Measurements from ENCODE around the gene TUBGCP2. TPM values are rescaled to one million over a fixed set of nuclear protein-coding genes. Genes with fewer than 3 reads are reported as not detected.

Gene TUBGCP2
- total and polyA plus RNA-seq, 2 of the 13 experiments (the other 11 are each of a cell fraction or from before 2014, with no cell fraction given), result 21.3 to 34.5 TPM

GRCh38 chr10:133357285-133358161, 48.9 kb upstream of the TUBGCP2 start, which contains the start of gene FUOM (continued):
- 0 out of 2 replicates have a peak, but pooled peaks have one; percentile 10 for TF ChIP-seq ZBTB2 (CRISPR knock-in tag; IDR thresholded peaks at IDR 0.05; ENCODE audit: low read depth)
- no peak for TF ChIP-seq CSRNP2 (CRISPR knock-in tag; conservative IDR thresholded peaks at IDR 0.05; ENCODE audit: low read depth)
- no peak for TF ChIP-seq FOXK2 (IDR thresholded peaks at IDR 0.05)
- TF ChIP-seq ZNF350 (CRISPR knock-in tag; IDR thresholded peaks at IDR 0.05; ENCODE audit: borderline replicate concordance, low read depth), result 0 out of 2 replicates have a peak, but pooled peaks have one; percentile 53
- TF ChIP-seq ZNF672 (CRISPR knock-in tag; IDR thresholded peaks at IDR 0.05), result no peak
- TF ChIP-seq RFX3 (CRISPR knock-in tag; IDR thresholded peaks at IDR 0.05), result no peak
- no peak for TF ChIP-seq DDIT3 (CRISPR knock-in tag; IDR thresholded peaks at IDR 0.05)
- TF ChIP-seq ZFAT (CRISPR knock-in tag; conservative IDR thresholded peaks at IDR 0.05), result no peak
- no peak for TF ChIP-seq ZZZ3 (CRISPR knock-in tag; IDR thresholded peaks at IDR 0.05; ENCODE audit: borderline replicate concordance)
- no peak for TF ChIP-seq ZNF317 (CRISPR knock-in tag; IDR thresholded peaks at IDR 0.05)
- TF ChIP-seq ZNF414 (CRISPR knock-in tag; IDR thresholded peaks at IDR 0.05), result no peak
- TF ChIP-seq ZNF556 (CRISPR knock-in tag; IDR thresholded peaks at IDR 0.05; ENCODE audit: borderline replicate concordance), result no peak
- no peak for TF ChIP-seq CHCHD3 (CRISPR knock-in tag; IDR thresholded peaks at IDR 0.05)
- TF ChIP-seq ZNF205 (CRISPR knock-in tag; IDR thresholded peaks at IDR 0.05), result no peak
- no peak for TF ChIP-seq XRCC5 (optimal IDR thresholded peaks at IDR 0.05; ENCODE audit: low read length)
- peak; percentile 94 for TF ChIP-seq MAX (IDR thresholded peaks at IDR 0.05)
- no peak for TF ChIP-seq ZNF24 (IDR thresholded peaks at IDR 0.05)
- TF ChIP-seq MTA1 (CRISPR knock-in tag; IDR thresholded peaks at IDR 0.05; ENCODE audit: borderline replicate concordance), result no peak
- TF ChIP-seq ZNF143 (CRISPR knock-in tag; IDR thresholded peaks at IDR 0.05), result no peak
- TF ChIP-seq AGO1 (IDR thresholded peaks at IDR 0.05; ENCODE audit: low read depth, low read length, poor library complexity, severe bottlenecking), result no peak
- TF ChIP-seq ZFP91 (CRISPR knock-in tag; IDR thresholded peaks at IDR 0.05; ENCODE audit: borderline replicate concordance), result peak; percentile 70; the same call in 1 of the 2 replicates
- no peak for TF ChIP-seq MNT (IDR thresholded peaks at IDR 0.05)
